CD4-positive, CD25-positive, alpha-beta regulatory T cell (primary cell): Measurements from ENCODE around the gene NCCRP1. TPM values are rescaled to one million over a fixed set of nuclear protein-coding genes. Genes with fewer than 3 reads are reported as not detected.
A peak's percentile ranks its signal among the peaks of the same experiment; 100 is the strongest.

Experiments used
- ATAC-seq, 2 donors: fragments of 150-1000 bp; cut with Tn5 transposase; one replicate each; pipeline ENCODE4 v1.10.0; 2021; ENCODE audit warnings: low read depth in 2 of 2, moderate number of reproducible peaks in 2 of 2, moderate library complexity in 1 of 2
- DNase-seq, 3 donors: peaks; one replicate each; pipeline versions ENCODE4 v3.0.0 to v3.0.0-alpha.2; 2012 to 2022; ENCODE audit warnings: mixed read lengths in 1 of 3
- H3K27ac ChIP-seq: one replicate; pipeline ENCODE4 v1.7.0; 2013; ENCODE audit warnings: mild to moderate bottlenecking, low read length; ENCODE audit not compliant: insufficient read depth, poor library complexity, severe bottlenecking
- H3K27me3 ChIP-seq: one replicate; pipeline ENCODE4 v1.7.0; 2013; ENCODE audit warnings: low read length; ENCODE audit not compliant: control insufficient read depth, insufficient read depth
- H3K36me3 ChIP-seq: one replicate; pipeline ENCODE4 v1.7.0; 2013; ENCODE audit warnings: mild to moderate bottlenecking, low read length, moderate library complexity; ENCODE audit not compliant: control insufficient read depth, insufficient read depth
- H3K4me1 ChIP-seq: 2 replicates; pipeline ENCODE4 v1.7.0; 2013; ENCODE audit warnings: mild to moderate bottlenecking, low read length; ENCODE audit not compliant: insufficient read depth, control insufficient read depth, poor library complexity, severe bottlenecking
- H3K4me3 ChIP-seq: one replicate; pipeline ENCODE4 v1.7.0; 2013; ENCODE audit warnings: low read depth, mild to moderate bottlenecking, low read length, moderate library complexity
- H3K9me3 ChIP-seq, 2 experiments: 1 replicate in 1 of 2; 2 replicates in 1 of 2; pipeline ENCODE4 v1.7.0; 2013; ENCODE audit warnings: low read length in 2 of 2, mild to moderate bottlenecking in 1 of 2, moderate library complexity in 1 of 2; ENCODE audit not compliant: control insufficient read depth in 2 of 2
- H3K27ac Mint-ChIP-seq, 3 donors: one replicate each; pipeline ENCODE4 v1.8.0; 2020 to 2022; ENCODE audit warnings: mild to moderate bottlenecking in 3 of 3, mixed read lengths in 3 of 3, moderate library complexity in 2 of 3
- H3K27me3 Mint-ChIP-seq: one replicate; pipeline ENCODE4 v1.8.0; 2022; ENCODE audit warnings: mild to moderate bottlenecking, mixed read lengths
- H3K36me3 Mint-ChIP-seq: one replicate; pipeline ENCODE4 v1.8.0; 2020; ENCODE audit warnings: mixed read lengths
- H3K4me1 Mint-ChIP-seq, 4 donors: one replicate each; pipeline ENCODE4 v1.8.0; 2020 to 2022; ENCODE audit warnings: mixed read lengths in 4 of 4, mild to moderate bottlenecking in 1 of 4
- H3K4me3 Mint-ChIP-seq, 4 donors: one replicate each; pipeline ENCODE4 v1.8.0; 2020 to 2022; ENCODE audit warnings: mild to moderate bottlenecking in 4 of 4, mixed read lengths in 4 of 4, moderate library complexity in 3 of 4
- H3K9me3 Mint-ChIP-seq, 7 donors: one replicate each; pipeline ENCODE4 v1.8.0; 2020 to 2022; ENCODE audit warnings: mixed read lengths in 7 of 7, mild to moderate bottlenecking in 3 of 7, moderate library complexity in 2 of 7
- polyA plus RNA-seq, 4 donors: library from polyadenylated mRNA; unstranded; fragments of 300-500 nt; fragmentation: Illumina TruSeq; gene quantifications; one replicate each; pipeline ENCODE4 v1.2.3, GENCODE V29; 2021
- total RNA-seq: library from RNA; stranded (reverse); gene quantifications from one replicate; pipeline ENCODE4 v1.2.3, GENCODE V29; 2022

Gene NCCRP1
- total and polyA plus RNA-seq, 5 donors from 2014 or later = not detected

DNA sequence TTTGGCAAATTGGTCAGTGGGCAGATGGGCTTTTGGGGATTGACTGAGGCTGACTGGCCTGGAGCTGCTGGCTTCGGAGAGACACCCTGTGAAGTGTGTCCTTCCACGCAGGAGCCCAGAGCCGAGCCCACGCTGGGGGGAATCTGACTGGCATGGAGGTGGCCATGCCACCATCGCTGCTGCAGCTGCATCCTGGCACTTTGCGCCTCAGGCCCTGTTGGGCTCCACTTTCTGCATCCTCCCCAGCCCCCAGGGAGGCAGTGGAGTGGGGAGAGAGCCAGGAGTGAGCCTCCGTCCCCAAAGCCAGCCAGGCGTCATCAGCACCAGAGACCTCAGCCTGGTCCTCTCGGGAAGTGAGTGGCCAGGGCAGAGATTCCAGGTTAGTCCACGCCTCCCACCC is 17.0 kb upstream of the NCCRP1 start:
- Histone ChIP-seq H3K36me3 (no peaks in the 10 kb centered on the region), H3K27me3 (no peaks in the 10 kb centered on the region), H3K9me3 (no peaks in the 10 kb centered on the region), H3K27ac (no peak overlapping the region), H3K4me1 (no peaks in the 10 kb centered on the region), H3K4me3 (no peak overlapping the region)
- Mint-ChIP-seq H3K36me3 (peaks cover 4% of the 10 kb centered on the region), H3K27ac (no peak overlapping the region), H3K27me3 (no peaks in the 10 kb centered on the region), H3K9me3 (peaks cover 0 to 2% (median 0%) of the 10 kb centered on the region in 7 donors), H3K4me3 (no peak overlapping the region), H3K4me1 (no peaks in the 10 kb centered on the region)
- no peak for ATAC-seq
- no peak for DNase-seq

DNA sequence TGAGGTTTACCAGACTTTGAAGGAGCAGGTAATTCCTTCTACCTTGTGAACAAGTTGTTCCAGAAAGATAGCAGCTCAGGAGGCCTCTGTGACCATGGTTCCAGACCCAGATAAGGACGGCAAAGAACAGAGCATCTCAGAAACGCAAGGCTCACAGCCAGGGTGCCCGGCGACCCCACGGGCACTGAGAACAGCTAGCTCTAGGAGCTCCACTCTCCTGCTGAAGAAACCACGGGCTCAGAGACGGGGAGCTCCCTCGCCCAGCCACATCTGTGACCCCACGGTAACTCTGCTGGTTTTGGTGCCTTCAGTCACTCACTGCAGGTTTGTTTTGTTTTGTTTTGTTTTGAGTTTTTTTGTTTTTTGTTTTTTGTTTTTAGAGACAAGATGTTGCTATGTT is 16.0 kb upstream of the NCCRP1 start:
- Mint-ChIP-seq H3K4me3 (no peak overlapping the region), H3K36me3 (peaks cover 2% of the 10 kb centered on the region), H3K27ac (no peak overlapping the region), H3K27me3 (no peaks in the 10 kb centered on the region), H3K4me1 (no peaks in the 10 kb centered on the region), H3K9me3 (peaks cover 0 to 2% (median 0%) of the 10 kb centered on the region in 7 donors)
- DNase-seq (no peak), ATAC-seq (no peak)
- Histone ChIP-seq H3K27me3 (no peaks in the 10 kb centered on the region), H3K4me3 (no peak overlapping the region), H3K27ac (no peak overlapping the region), H3K9me3 (no peaks in the 10 kb centered on the region), H3K4me1 (no peaks in the 10 kb centered on the region), H3K36me3 (no peaks in the 10 kb centered on the region)

DNA sequence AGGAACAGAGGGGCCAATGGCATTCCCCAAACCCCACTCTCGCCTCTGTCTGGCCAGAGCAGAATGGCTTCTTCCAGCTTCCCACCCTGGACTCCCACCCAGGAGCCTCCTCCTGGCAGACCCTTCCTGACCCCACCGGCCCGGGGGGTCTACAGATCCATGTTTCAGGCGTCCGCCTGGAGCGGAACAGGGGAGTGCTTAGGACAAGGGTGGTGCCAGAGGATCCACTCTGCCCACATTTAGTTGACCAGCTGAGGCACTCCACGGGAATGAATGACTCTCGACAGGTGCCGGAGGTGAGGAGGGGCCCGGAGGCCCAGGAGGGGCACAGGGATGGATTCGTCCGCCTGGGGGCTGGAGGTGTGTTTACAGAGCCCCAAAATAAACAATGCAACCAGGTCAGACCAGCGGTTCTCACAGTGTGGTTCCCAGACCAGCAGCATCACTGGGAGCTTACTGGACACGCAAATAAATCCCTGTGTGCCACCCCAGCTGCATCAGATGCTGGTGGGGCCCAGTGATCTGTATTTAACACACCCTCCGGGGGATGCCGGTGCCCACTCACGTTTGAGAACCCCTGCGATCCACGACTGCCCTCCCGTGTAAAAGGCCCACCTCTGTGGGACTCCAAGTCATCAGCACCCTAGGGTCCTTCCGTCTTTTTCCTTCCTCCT is 15.1 kb upstream of the NCCRP1 start:
- Mint-ChIP-seq H3K4me1 (no peaks in the 10 kb centered on the region), H3K9me3 (peaks cover 0 to 2% (median 0%) of the 10 kb centered on the region in 7 donors), H3K4me3 (no peak overlapping the region), H3K36me3 (no peaks in the 10 kb centered on the region), H3K27ac (peak overlapping the region in 1 of 3 donors; percentile 44), H3K27me3 (no peaks in the 10 kb centered on the region)
- H3K4me1 ChIP-seq = no peaks in the 10 kb centered on the region
- no peak for DNase-seq
- no peak overlapping the region for H3K27ac ChIP-seq
- no peaks in the 10 kb centered on the region for H3K27me3 ChIP-seq
- no peaks in the 10 kb centered on the region for H3K36me3 ChIP-seq
- no peak overlapping the region for H3K4me3 ChIP-seq
- ATAC-seq = no peak
- no peaks in the 10 kb centered on the region for H3K9me3 ChIP-seq

DNA sequence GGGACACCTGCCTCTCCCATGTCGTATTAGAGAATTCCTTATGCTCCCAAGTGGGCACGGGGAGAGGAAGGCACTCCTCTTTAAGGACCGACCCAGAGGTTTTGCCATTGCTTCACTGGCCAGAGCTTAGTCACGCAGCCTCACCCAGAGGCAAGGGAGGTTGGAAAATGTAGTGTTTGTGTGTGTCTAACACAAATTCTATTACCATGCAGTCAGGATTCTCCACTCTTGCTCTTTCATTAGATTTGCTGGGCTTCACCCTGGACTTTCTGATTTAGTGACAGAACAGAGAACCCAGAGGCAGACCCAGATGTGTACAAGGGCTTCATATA is 14.6 kb upstream of the NCCRP1 start:
- no peak for ATAC-seq
- Mint-ChIP-seq H3K9me3 (peaks cover 0 to 2% (median 0%) of the 10 kb centered on the region in 7 donors), H3K36me3 (no peaks in the 10 kb centered on the region), H3K4me1 (peaks cover 0 to under 1% (median 0%) of the 10 kb centered on the region in 4 donors), H3K27me3 (no peaks in the 10 kb centered on the region), H3K4me3 (no peak overlapping the region), H3K27ac (peak overlapping the region in 2 of 3 donors; percentile 20 to 44)
- no peaks in the 10 kb centered on the region for H3K9me3 ChIP-seq
- no peaks in the 10 kb centered on the region for H3K27me3 ChIP-seq
- H3K4me1 ChIP-seq = no peaks in the 10 kb centered on the region
- no peak overlapping the region for H3K4me3 ChIP-seq
- H3K36me3 ChIP-seq = no peaks in the 10 kb centered on the region
- no peak overlapping the region for H3K27ac ChIP-seq
- DNase-seq = no peak

DNA sequence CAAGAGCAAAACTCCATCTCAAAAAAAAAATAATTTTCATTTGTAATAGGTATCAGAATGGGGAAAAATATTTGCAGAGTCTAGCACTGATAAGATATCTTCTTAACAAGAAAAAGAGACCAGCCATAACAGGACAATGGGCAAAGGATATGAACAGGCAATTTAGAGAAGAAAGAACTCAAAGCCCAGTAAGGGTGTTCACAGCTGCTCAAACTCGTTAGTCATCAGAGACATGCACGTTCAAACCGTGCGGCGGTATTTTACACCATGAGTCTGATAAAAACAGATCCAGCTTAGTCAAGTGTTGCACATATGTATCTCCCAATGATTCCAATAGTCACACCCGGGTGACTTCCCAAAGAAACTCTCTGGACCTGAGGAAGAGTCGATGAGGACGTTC is 13.7 kb upstream of the NCCRP1 start:
- DNase-seq = no peak
- H3K4me3 ChIP-seq = no peak overlapping the region
- Mint-ChIP-seq H3K36me3 (no peaks in the 10 kb centered on the region), H3K27ac (no peak overlapping the region), H3K27me3 (no peaks in the 10 kb centered on the region), H3K4me1 (peaks cover 0 to 2% (median 0%) of the 10 kb centered on the region in 4 donors), H3K9me3 (peaks cover 0 to 2% (median 0%) of the 10 kb centered on the region in 7 donors), H3K4me3 (no peak overlapping the region)
- ATAC-seq = no peak
- H3K36me3 ChIP-seq = no peaks in the 10 kb centered on the region
- H3K4me1 ChIP-seq = no peaks in the 10 kb centered on the region
- no peak overlapping the region for H3K27ac ChIP-seq
- no peaks in the 10 kb centered on the region for H3K27me3 ChIP-seq
- H3K9me3 ChIP-seq = no peaks in the 10 kb centered on the region

DNA sequence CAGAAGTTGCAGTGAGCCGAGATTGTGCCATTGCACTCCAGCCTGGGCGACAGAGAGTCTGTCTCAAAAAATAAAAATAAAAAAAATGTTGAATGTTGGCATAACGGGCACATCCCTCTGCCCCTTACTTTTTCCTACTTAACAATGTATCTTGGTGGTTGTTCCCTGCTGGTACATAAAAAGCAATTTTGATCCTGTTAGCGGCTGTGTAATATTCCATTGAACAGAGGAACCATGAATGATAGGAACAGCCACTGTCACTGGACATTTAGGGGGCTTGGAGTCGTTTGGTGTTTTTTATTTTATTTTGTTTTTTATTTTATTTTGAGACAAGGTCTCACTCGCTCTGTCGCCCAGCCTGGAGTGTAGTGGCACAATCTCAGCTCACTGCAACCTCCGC is 10.4 kb upstream of the NCCRP1 start:
- Histone ChIP-seq H3K9me3 (no peaks in the 10 kb centered on the region), H3K36me3 (no peaks in the 10 kb centered on the region), H3K4me3 (no peak overlapping the region), H3K27ac (no peak overlapping the region), H3K27me3 (no peaks in the 10 kb centered on the region), H3K4me1 (no peaks in the 10 kb centered on the region)
- peaks cover 4% of the 10 kb centered on the region for H3K27me3 Mint-ChIP-seq
- H3K4me3 Mint-ChIP-seq = no peak overlapping the region
- no peak overlapping the region for H3K27ac Mint-ChIP-seq
- no peaks in the 10 kb centered on the region for H3K36me3 Mint-ChIP-seq
- peaks cover 0 to 2% (median 0%) of the 10 kb centered on the region in 7 donors for H3K9me3 Mint-ChIP-seq
- peaks cover 0 to 2% (median 0%) of the 10 kb centered on the region in 4 donors for H3K4me1 Mint-ChIP-seq
- no peak for DNase-seq
- ATAC-seq = no peak

DNA sequence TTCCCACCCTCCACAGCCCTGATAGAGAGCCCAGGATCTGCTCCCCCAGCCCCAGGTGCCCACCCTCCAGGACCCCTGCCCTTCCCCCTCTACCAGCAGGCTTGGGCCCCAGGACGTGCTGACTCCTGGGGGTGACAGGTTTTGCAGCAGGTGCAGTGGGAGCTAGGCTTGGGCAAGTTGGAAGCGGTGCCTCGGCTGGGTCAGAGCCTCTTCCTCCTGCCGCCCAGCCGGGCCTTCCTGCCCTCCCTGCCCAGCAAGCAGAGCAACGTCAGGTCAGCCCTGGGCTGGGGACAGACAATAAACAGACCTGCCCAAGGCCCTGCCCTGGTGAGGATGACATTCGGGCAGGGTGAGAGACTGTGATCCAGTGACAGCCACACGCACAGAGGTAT is 9.2 kb upstream of the NCCRP1 start:
- Mint-ChIP-seq H3K27ac (no peak overlapping the region), H3K36me3 (no peaks in the 10 kb centered on the region)
- no peak for ATAC-seq

DNA sequence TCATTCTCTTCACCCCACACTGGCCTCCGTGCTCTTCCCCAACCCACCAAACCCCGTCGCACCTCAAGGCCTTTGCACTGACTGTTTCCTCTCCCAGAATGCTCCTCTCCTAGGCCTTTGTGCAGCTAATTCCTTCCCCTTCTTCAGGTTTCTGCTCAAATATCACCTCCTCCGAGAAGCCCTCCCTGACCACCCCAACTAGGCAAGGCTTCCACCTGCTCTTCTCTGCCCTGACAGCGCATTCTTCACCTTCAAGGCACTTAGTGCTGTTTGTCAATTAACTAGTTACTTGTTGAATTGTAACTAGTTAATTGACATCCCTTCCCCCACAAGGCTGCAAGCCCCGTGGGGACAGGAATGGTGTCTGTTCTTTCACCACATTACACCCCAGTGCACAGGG is 7.8 kb upstream of the NCCRP1 start:
- peak overlapping the region in 1 of 3 donors; percentile 52 for H3K27ac Mint-ChIP-seq
- no peaks in the 10 kb centered on the region for H3K9me3 ChIP-seq
- H3K36me3 ChIP-seq = no peaks in the 10 kb centered on the region
- DNase-seq (no peak), ATAC-seq (no peak)
- no peaks in the 10 kb centered on the region for H3K9me3 Mint-ChIP-seq
- no peaks in the 10 kb centered on the region for H3K27me3 ChIP-seq
- no peak overlapping the region for H3K4me3 Mint-ChIP-seq
- H3K4me1 Mint-ChIP-seq = peaks cover 0 to 2% (median 0%) of the 10 kb centered on the region in 4 donors
- H3K4me3 ChIP-seq = no peak overlapping the region
- peaks cover 12% of the 10 kb centered on the region for H3K27me3 Mint-ChIP-seq
- no peaks in the 10 kb centered on the region for H3K36me3 Mint-ChIP-seq
- no peak overlapping the region for H3K27ac ChIP-seq
- no peaks in the 10 kb centered on the region for H3K4me1 ChIP-seq

More for the DNA sequence above, 9.2 kb upstream of the NCCRP1 start:
- H3K27me3 ChIP-seq = no peaks in the 10 kb centered on the region
- no peaks in the 10 kb centered on the region for H3K4me1 ChIP-seq
- no peak overlapping the region for H3K4me3 ChIP-seq
- H3K27ac ChIP-seq = no peak overlapping the region
- Mint-ChIP-seq H3K4me3 (no peak overlapping the region), H3K4me1 (peaks cover 0 to 2% (median 0%) of the 10 kb centered on the region in 4 donors), H3K9me3 (no peaks in the 10 kb centered on the region), H3K27me3 (peaks cover 4% of the 10 kb centered on the region)
- H3K9me3 ChIP-seq = no peaks in the 10 kb centered on the region
- DNase-seq = no peak
- H3K36me3 ChIP-seq = no peaks in the 10 kb centered on the region
